Measurements from ENCODE around the gene DHX15. TPM values are rescaled to one million over a fixed set of nuclear protein-coding genes. Genes with fewer than 3 reads are reported as not detected.

DHX15 gene
- total and polyA plus RNA-seq, 11 donors = 24.0 to 67.8 (median 55.3) TPM

DNA sequence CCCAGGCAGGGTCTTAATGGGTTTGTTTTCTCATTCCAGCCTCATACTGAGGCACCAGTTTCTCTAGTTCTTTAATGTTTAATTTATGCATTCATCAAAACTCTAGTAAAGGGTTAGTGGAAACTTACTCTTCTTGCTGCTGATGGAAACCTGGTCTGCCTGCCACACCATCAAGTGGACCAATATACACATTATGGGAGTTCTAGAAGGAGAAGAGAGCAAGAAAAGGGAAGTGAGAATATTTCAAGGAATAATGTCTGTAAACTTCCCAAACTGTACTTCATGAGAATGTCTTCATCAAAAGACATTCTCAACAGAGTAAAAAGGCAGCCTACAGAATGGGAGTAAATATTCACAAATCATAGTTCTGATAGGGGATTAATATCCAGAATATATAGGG lies 20.9 kb upstream of the DHX15 start:
- ATAC-seq = no peak
- no peak for DNase-seq
- no peaks in the 10 kb centered on the region for H3K27me3 ChIP-seq
- H3K27ac ChIP-seq = no peak overlapping the region
- no peak overlapping the region for H3K4me3 ChIP-seq
- no peaks in the 10 kb centered on the region for H3K9me3 ChIP-seq
- TF ChIP-seq, protein P1, sequence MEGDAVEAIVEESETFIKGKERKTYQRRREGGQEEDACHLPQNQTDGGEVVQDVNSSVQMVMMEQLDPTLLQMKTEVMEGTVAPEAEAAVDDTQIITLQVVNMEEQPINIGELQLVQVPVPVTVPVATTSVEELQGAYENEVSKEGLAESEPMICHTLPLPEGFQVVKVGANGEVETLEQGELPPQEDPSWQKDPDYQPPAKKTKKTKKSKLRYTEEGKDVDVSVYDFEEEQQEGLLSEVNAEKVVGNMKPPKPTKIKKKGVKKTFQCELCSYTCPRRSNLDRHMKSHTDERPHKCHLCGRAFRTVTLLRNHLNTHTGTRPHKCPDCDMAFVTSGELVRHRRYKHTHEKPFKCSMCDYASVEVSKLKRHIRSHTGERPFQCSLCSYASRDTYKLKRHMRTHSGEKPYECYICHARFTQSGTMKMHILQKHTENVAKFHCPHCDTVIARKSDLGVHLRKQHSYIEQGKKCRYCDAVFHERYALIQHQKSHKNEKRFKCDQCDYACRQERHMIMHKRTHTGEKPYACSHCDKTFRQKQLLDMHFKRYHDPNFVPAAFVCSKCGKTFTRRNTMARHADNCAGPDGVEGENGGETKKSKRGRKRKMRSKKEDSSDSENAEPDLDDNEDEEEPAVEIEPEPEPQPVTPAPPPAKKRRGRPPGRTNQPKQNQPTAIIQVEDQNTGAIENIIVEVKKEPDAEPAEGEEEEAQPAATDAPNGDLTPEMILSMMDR (IDR thresholded peaks at IDR 0.05) = no peak
- TF ChIP-seq POLR2A (IDR thresholded peaks at IDR 0.05) = no peak
- intact Hi-C loops (cut with DNase I) = no loop called here
- H3K4me1 ChIP-seq = peaks cover 0 to 3% (median 0%) of the 10 kb centered on the region in 12 donors
- H3K36me3 ChIP-seq = no peaks in the 10 kb centered on the region

DNA sequence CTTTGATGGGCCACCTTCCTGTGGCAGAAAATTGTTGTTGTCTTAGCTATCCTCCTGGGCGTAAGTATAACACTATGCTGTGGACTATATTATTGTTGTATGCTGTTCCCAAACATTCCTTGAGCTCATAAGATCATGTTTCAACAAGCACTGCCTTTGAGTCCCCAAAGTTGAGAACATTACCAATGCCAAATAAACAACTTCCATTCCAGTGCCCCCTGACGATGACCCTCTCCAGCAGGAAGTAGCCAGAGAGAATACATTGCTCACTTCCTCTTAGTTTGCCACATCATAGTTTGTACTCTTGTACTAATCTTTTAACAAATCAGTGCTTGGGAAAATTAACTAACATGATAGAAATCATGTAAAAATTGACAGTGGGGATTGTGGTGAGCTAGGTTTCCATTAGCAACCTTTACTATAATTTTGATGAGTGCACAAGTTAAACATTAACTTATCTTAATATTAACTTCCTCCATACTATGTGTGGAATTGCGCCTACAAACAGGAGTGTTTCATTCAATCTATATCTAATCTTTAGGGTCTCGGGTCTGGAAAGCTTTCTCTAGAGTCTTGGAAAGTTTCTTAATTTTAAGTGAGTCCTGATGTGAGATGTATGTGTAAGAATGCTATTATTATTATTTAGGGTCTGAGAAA lies 20.3 kb upstream of the DHX15 start:
- DNase-seq = no peak
- Histone ChIP-seq H3K4me3 (no peak overlapping the region), H3K4me1 (peaks cover 0 to 3% (median 0%) of the 10 kb centered on the region in 12 donors), H3K36me3 (no peaks in the 10 kb centered on the region), H3K9me3 (no peaks in the 10 kb centered on the region), H3K27ac (no peak overlapping the region), H3K27me3 (no peaks in the 10 kb centered on the region)
- WGBS, 4 donors = 72 to 83% (median 78%) methylated on average over 4 of the region's 4 CpGs
- TF ChIP-seq POLR2A (IDR thresholded peaks at IDR 0.05) = no peak
- TF ChIP-seq, protein P1 (IDR thresholded peaks at IDR 0.05) = no peak
- intact Hi-C loops (cut with DNase I) = no loop called here
- no peak for ATAC-seq

DNA sequence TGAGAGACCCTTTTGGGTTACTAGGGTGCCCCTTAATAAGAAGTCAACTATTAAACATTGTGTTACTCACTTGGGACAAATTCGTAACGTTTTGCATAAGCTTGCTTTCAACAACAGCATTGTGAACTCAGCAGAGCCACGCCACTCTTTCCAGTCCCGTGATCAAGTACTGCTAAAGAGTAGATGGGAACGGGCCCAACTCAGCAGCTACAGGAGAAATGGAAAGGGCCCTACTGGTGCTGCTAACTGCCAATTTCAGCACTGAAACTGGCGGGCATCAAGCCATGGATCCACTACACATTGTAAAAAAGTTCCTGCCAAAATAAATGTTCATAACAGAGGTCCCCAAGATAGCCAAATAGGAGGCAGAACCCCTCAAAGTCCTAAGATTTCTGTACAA lies 19.0 kb upstream of the DHX15 start:
- H3K27me3 ChIP-seq = no peaks in the 10 kb centered on the region
- ATAC-seq (peak; percentile 59 to 84 (median 74)), DNase-seq (peak in 2 of 5 donors; percentile 43 to 60)
- no peak for TF ChIP-seq POLR2A (IDR thresholded peaks at IDR 0.05)
- TF ChIP-seq, protein P1 (IDR thresholded peaks at IDR 0.05) = no peak
- intact Hi-C loops (cut with DNase I) = no loop called here
- no peaks in the 10 kb centered on the region for H3K36me3 ChIP-seq
- H3K27ac ChIP-seq = no peak overlapping the region
- H3K4me1 ChIP-seq = peaks cover 0 to 3% (median 0%) of the 10 kb centered on the region in 12 donors
- H3K4me3 ChIP-seq = no peak overlapping the region
- 50 to 74% (median 66%) methylated on average over 6 of the region's 6 CpGs for WGBS, 4 donors
- peaks cover 0 to 3% (median 0%) of the 10 kb centered on the region in 12 donors for H3K9me3 ChIP-seq

DNA sequence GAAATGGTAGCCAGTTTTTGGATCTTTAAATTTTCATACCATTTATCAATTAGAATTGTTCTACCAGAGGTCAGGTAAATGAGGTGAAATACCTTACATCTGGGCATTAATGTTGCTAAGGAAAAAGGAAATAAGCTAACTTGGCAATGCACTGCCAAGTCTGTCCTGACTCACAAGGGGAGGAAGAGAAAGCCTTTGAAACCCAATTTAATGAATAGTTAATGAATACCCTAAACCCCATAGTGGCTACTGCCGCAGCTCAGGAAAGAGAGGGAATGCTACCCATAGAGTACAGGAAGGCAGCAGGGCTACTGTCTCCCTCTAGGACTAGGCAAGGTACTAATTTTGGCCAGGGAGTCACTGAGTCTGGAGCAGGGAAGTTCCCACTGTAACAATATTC lies 16.8 kb upstream of the DHX15 start:
- no peak for ATAC-seq
- intact Hi-C loops (cut with DNase I) = no loop called here

More for the DNA sequence above, 16.8 kb upstream of the DHX15 start:
- 78 to 89% (median 85%) methylated on average over 1 of the region's 1 CpG for WGBS, 4 donors
- Histone ChIP-seq H3K27me3 (no peaks in the 10 kb centered on the region), H3K27ac (no peak overlapping the region), H3K4me1 (no peaks in the 10 kb centered on the region), H3K36me3 (no peaks in the 10 kb centered on the region), H3K9me3 (peaks cover 0 to 11% (median 0%) of the 10 kb centered on the region in 12 donors), H3K4me3 (no peak overlapping the region)
- no peak for DNase-seq
- TF ChIP-seq, protein P1 (IDR thresholded peaks at IDR 0.05) = no peak
- TF ChIP-seq POLR2A (IDR thresholded peaks at IDR 0.05) = no peak
